Right atrium auricular region (tissue), 2 donors: ENCODE results near the gene MGAT5B. TPM values are rescaled to one million over a fixed set of nuclear protein-coding genes. Genes with fewer than 3 reads are reported as not detected.
"Not testable (repeated sequence)": the region's sequence is repeated elsewhere in the genome, so short reads cannot be mapped to it uniquely, and the experiment has no call there.

Experiments
- DNase-seq: peaks from one replicate; pipeline ENCODE4 v3.0.0-alpha.2; 2019; ENCODE audit warnings: low spot score
- H3K27ac ChIP-seq, 2 donors: fragments of 200-600 bp; sonication (generic); 1 replicate in 1 of 2; 2 replicates in 1 of 2; pipeline ENCODE4 v1.5.1; 2016 to 2019
- H3K27me3 ChIP-seq, 2 donors: fragments of 200-600 bp; sonication (generic); one replicate each; pipeline versions ENCODE4 v1.5.1 to v1.6.0; 2017 to 2019
- H3K36me3 ChIP-seq: fragments of 200-600 bp; sonication (generic); one replicate; pipeline ENCODE4 v1.5.1; 2016
- H3K4me1 ChIP-seq, 2 donors: fragments of 200-600 bp; sonication (generic); one replicate each; pipeline versions ENCODE4 v1.5.1 to v1.6.0; 2017 to 2019
- H3K4me3 ChIP-seq, 2 donors: fragments of 200-600 bp; sonication (generic); 1 replicate in 1 of 2; 2 replicates in 1 of 2; pipeline ENCODE4 v1.5.1; 2017 to 2019; ENCODE audit warnings: mild to moderate bottlenecking in 1 of 2, moderate library complexity in 1 of 2
- H3K9me3 ChIP-seq, 2 donors: fragments of 200-600 bp; sonication (generic); one replicate each; pipeline ENCODE4 v1.5.1; 2019
- CTCF ChIP-seq, 2 donors: fragments of 200-600 bp; sonication (generic); IDR thresholded peaks; one replicate each; pipeline ENCODE4 v1.5.1; 2019; ENCODE audit warnings: antibody characterized with exemption in 2 of 2
- total RNA-seq, 2 donors: library from RNA; depleted of rRNA; stranded (reverse); fragments of >200 nt; gene quantifications; one replicate each; pipeline ENCODE4 v1.1.0, GENCODE V29; 2016

Gene MGAT5B
- total RNA-seq, 2 donors from 2014 or later, result not detected

GRCh38 chr17:76834870-76835269 is 33.3 kb upstream of the MGAT5B start:
- no peak for TF ChIP-seq CTCF (IDR thresholded peaks at IDR 0.05)
- Histone ChIP-seq H3K27me3 (no peaks in the 10 kb centered on the region), H3K27ac (no peak overlapping the region), H3K4me1 (peaks cover 0 to 3% of the 10 kb centered on the region in 2 donors), H3K4me3 (no peak overlapping the region), H3K36me3 (no peaks in the 10 kb centered on the region), H3K9me3 (no peaks in the 10 kb centered on the region)
- DNase-seq, result no peak

GRCh38 chr17:76840443-76840767 is 27.8 kb upstream of the MGAT5B start:
- H3K4me1 ChIP-seq, result peaks cover 0 to 16% of the 10 kb centered on the region in 2 donors
- no peak for TF ChIP-seq CTCF (IDR thresholded peaks at IDR 0.05)
- no peaks in the 10 kb centered on the region for H3K36me3 ChIP-seq
- H3K4me3 ChIP-seq, result no peak overlapping the region
- no peaks in the 10 kb centered on the region for H3K9me3 ChIP-seq
- H3K27ac ChIP-seq, result no peak overlapping the region
- H3K27me3 ChIP-seq, result peaks cover 0 to 5% of the 10 kb centered on the region in 2 donors
- DNase-seq, result no peak

GRCh38 chr17:76840884-76841775 is 27.1 kb upstream of the MGAT5B start:
- H3K9me3 ChIP-seq, result no peaks in the 10 kb centered on the region
- no peaks in the 10 kb centered on the region for H3K36me3 ChIP-seq
- no peak overlapping the region for H3K27ac ChIP-seq
- peaks cover 0 to 16% of the 10 kb centered on the region in 2 donors for H3K4me1 ChIP-seq
- H3K27me3 ChIP-seq, result peaks cover 0 to 5% of the 10 kb centered on the region in 2 donors
- no peak for TF ChIP-seq CTCF (IDR thresholded peaks at IDR 0.05)
- DNase-seq, result no peak
- H3K4me3 ChIP-seq, result no peak overlapping the region

DNA sequence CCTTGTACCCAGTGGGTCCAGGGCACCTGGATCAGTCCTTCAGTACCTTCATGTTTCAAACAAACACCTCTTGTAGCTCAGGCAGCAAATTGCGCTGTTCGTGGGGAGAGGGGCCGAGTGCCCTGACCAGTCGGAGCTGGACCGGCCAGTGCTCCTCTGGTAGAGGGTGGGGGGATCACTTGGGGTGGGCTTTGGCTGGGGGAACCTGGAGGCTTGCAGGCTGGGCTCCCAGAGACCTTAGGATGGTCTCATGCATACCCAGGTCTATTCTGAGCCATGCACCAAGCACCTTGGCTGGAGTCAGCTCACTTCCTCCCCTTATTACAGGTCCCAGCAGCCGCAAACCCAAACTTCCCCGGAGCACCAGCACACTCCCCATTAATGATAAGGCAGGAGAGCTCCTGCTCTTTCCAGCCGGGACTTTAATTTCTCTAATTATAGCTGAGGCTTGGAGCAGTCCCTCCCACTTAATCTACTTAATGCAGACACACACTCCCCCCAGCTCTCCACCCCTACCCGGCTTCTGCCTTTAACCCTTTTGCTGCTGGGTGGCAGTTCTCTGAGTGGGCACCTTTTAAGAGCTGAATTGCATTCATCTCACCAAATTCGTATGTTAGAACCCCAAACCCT is 26.3 kb upstream of the MGAT5B start:
- no peak overlapping the region for H3K4me3 ChIP-seq
- H3K27me3 ChIP-seq, result peaks cover 0 to 5% of the 10 kb centered on the region in 2 donors
- H3K4me1 ChIP-seq, result peaks cover 0 to 16% of the 10 kb centered on the region in 2 donors
- TF ChIP-seq CTCF (IDR thresholded peaks at IDR 0.05), result no peak
- no peak overlapping the region for H3K27ac ChIP-seq
- H3K36me3 ChIP-seq, result no peaks in the 10 kb centered on the region
- DNase-seq, result no peak
- no peaks in the 10 kb centered on the region for H3K9me3 ChIP-seq

DNA sequence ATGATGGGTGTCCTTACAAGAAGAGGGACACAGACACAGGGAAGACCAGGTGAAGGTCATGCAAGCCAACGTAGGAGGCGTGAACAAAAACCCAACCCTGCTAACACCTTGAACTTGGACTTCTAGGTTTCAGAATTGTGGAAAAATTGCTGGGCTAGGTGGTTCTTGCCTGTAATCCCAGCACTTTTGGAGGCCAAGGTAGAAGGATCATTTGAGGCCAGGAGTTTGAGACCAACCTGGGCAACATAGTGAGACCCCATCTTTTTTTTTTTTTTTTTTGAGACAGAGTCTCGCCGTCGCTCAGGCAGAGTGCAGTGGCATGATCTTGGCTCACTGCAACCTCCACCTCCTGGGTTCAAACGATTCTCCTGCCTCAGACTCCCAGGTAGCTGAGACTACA is 25.1 kb upstream of the MGAT5B start:
- H3K4me1 ChIP-seq, result peaks cover 0 to 16% of the 10 kb centered on the region in 2 donors
- H3K36me3 ChIP-seq, DNase-seq, H3K27me3 ChIP-seq, H3K4me3 ChIP-seq, H3K9me3 ChIP-seq, H3K27ac ChIP-seq: not testable (repeated sequence)

DNA sequence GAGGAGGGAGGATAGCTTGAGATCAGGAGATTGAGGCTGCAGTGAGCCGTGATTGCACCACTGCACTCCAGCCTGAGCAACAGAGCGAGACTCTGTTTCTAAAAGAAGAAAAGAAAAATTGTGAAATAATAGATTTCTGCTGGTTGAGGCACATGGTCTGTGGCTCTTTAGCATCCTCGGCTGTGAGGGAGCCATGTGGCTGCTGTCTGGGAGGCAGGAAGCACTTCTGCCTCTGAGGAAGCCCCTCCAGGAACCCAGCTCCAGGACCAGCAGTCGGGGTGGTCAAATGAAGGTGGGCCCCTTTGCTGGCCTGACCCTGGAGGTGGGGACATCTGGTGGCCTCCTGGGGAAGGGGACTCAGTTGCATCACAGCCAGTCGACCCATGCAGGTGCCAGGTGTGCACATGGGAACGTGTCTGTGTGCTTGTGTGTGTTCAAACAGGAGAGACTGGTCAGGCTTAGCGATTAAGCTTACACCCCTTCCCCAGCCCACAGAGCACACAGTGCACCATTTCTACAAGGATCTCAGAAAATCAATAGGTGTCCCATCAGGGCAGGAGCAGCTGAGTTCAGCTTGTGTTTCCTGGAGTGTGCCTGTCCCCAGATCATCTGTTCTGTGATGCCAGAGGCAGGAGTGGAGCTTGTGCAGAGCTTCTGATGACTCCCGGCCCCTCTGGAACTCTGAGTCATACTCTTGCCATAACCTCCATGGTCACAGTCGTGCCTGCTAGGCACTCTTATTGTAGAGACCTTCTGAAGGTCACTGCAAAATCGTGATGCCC is 24.3 kb upstream of the MGAT5B start:
- H3K27ac ChIP-seq, result no peak overlapping the region
- H3K4me1 ChIP-seq, result peaks cover 0 to 16% of the 10 kb centered on the region in 2 donors
- TF ChIP-seq CTCF (IDR thresholded peaks at IDR 0.05), result no peak
- H3K4me3 ChIP-seq, result no peak overlapping the region
- peaks cover 0 to 5% of the 10 kb centered on the region in 2 donors for H3K27me3 ChIP-seq
- H3K36me3 ChIP-seq, result no peaks in the 10 kb centered on the region
- no peaks in the 10 kb centered on the region for H3K9me3 ChIP-seq
- no peak for DNase-seq
